ENCODE data around the gene ALB.

The ALB gene

GRCh38 chr4:73459048-73459421, 54.9 kb downstream of the ALB start:
- no peaks in the 10 kb centered on the region for H3F3A ChIP-seq (ENCODE audit: insufficient read depth)
- TF ChIP-seq EZH2phosphoT487 (conservative IDR thresholded peaks at IDR 0.05; ENCODE audit: low read length) (no peak), CTCF (IDR thresholded peaks at IDR 0.05; ENCODE audit: insufficient read depth, low read length, poor library complexity, severe bottlenecking) (no peak)
- no peak overlapping the region for H2AFZ ChIP-seq (ENCODE audit: low read depth, low read length, severe bottlenecking)
- no peak overlapping the region for H3K4me2 ChIP-seq (ENCODE audit: low read depth, low read length, poor library complexity, severe bottlenecking)
- no peak overlapping the region for H3K27ac ChIP-seq (ENCODE audit: low read depth, low read length)
- H3K36me3 ChIP-seq (ENCODE audit: low read length): no peaks in the 10 kb centered on the region
- no peak overlapping the region for H3K9ac ChIP-seq (ENCODE audit: low read length)
- no peaks in the 10 kb centered on the region for H3K9me2 ChIP-seq (replicated peaks; ENCODE audit: insufficient read depth, low read length)
- H3K9me3 ChIP-seq (ENCODE audit: insufficient read depth, low read length): no peaks in the 10 kb centered on the region
- H3K79me2 ChIP-seq (ENCODE audit: insufficient read depth, low read length): no peaks in the 10 kb centered on the region
- H3K4me3 ChIP-seq (ENCODE audit: insufficient read depth, low read length, poor library complexity, severe bottlenecking): no peak overlapping the region
- H3K27me3 ChIP-seq (ENCODE audit: low read length): no peaks in the 10 kb centered on the region
- H4K20me1 ChIP-seq (ENCODE audit: low read depth, low read length): no peaks in the 10 kb centered on the region

DNA sequence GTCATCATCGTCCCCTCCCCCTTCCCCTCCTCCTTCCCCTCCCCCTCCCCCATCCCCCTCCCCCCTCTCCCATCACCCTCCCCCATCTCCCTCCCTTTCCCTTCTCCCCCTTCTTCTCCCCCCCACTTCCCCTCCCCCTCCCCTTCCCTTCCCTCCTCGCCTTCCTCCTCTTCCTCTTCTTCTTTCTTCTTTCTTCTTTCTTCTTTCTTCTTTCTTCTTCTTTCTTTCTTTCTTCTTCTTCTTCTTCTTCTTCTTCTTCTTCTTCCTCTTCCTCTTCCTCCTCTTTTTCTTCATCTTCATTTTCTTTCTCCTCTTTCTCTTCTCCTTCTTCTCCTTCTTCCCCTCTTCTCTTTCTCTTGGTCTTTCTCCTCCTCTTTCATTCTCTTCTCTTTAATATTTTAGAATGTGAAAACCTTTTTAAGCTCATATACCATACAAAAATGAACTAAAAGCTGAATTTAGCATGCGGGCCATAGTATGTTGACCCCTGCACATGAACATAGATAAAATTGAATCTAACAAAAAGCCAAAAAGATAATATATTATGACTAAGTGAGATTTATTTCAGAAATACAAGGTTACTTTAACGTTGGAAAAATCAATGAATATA, 56.9 kb downstream of the ALB start:
- H2AFZ ChIP-seq (ENCODE audit: low read depth, low read length, severe bottlenecking): no peak overlapping the region
- no peaks in the 10 kb centered on the region for H3K79me2 ChIP-seq (ENCODE audit: insufficient read depth, low read length)
- H4K20me1 ChIP-seq (ENCODE audit: low read depth, low read length): no peaks in the 10 kb centered on the region
- no peak overlapping the region for H3K4me2 ChIP-seq (ENCODE audit: low read depth, low read length, poor library complexity, severe bottlenecking)
- H3K27ac ChIP-seq (ENCODE audit: low read depth, low read length): no peak overlapping the region
- H3K36me3 ChIP-seq (ENCODE audit: low read length): no peaks in the 10 kb centered on the region
- no peak overlapping the region for H3K9ac ChIP-seq (ENCODE audit: low read length)
- no peaks in the 10 kb centered on the region for H3K27me3 ChIP-seq (ENCODE audit: low read length)
- no peak overlapping the region for H3K4me3 ChIP-seq (ENCODE audit: insufficient read depth, low read length, poor library complexity, severe bottlenecking)
- H3K9me2 ChIP-seq (replicated peaks; ENCODE audit: insufficient read depth, low read length): no peaks in the 10 kb centered on the region
- TF ChIP-seq CTCF (IDR thresholded peaks at IDR 0.05; ENCODE audit: insufficient read depth, low read length, poor library complexity, severe bottlenecking) (no peak), EZH2phosphoT487 (conservative IDR thresholded peaks at IDR 0.05; ENCODE audit: low read length) (no peak)
- H3K9me3 ChIP-seq (ENCODE audit: insufficient read depth, low read length): no peaks in the 10 kb centered on the region
- H3F3A ChIP-seq (ENCODE audit: insufficient read depth): no peaks in the 10 kb centered on the region

DNA sequence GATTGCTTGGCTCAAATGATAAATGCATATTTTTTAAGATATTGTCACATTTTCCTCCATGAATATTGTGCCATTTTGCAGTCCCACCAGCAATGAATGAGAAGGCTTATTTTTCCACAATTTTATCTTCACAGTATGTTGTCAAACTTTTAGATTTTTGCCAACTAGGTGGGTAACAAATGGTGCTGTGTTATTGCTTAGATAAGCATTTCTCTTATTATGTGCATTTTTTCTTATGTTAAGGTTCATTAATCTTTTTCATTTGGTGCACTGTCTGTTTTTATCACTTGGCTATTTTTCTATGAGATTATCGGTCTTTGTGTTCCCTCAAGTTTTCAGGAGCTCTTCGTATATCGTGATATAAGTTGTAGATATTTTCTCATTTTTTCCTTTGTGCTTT, 64.1 kb downstream of the ALB start:
- Histone ChIP-seq H3K36me3 (ENCODE audit: low read length) (no peaks in the 10 kb centered on the region), H3K9me3 (ENCODE audit: insufficient read depth, low read length) (no peaks in the 10 kb centered on the region), H3K9me2 (replicated peaks; ENCODE audit: insufficient read depth, low read length) (no peaks in the 10 kb centered on the region), H3K4me2 (ENCODE audit: low read depth, low read length, poor library complexity, severe bottlenecking) (no peak overlapping the region), H3K27me3 (ENCODE audit: low read length) (no peaks in the 10 kb centered on the region), H3K27ac (ENCODE audit: low read depth, low read length) (no peak overlapping the region), H3F3A (ENCODE audit: insufficient read depth) (no peaks in the 10 kb centered on the region), H4K20me1 (ENCODE audit: low read depth, low read length) (no peaks in the 10 kb centered on the region), H3K9ac (ENCODE audit: low read length) (no peak overlapping the region), H2AFZ (ENCODE audit: low read depth, low read length, severe bottlenecking) (no peak overlapping the region), H3K4me3 (ENCODE audit: insufficient read depth, low read length, poor library complexity, severe bottlenecking) (no peak overlapping the region), H3K79me2 (ENCODE audit: insufficient read depth, low read length) (no peaks in the 10 kb centered on the region)
- TF ChIP-seq EZH2phosphoT487 (conservative IDR thresholded peaks at IDR 0.05; ENCODE audit: low read length) (no peak), CTCF (IDR thresholded peaks at IDR 0.05; ENCODE audit: insufficient read depth, low read length, poor library complexity, severe bottlenecking) (no peak)
